HEK293 (cell line): ENCODE measurements around the gene B4GALT5.

Source experiments
- CTCF ChIA-PET: fragments of 350-600 bp; formaldehyde crosslinking; extraction: SDS; loops from one replicate; lab custom pipeline; 2021; ENCODE audit warnings: antibody characterized with exemption; lab: Yijun Ruan, JAX
- POLR2A ChIA-PET: fragments of 300-600 bp; formaldehyde crosslinking; extraction: SDS; loops from one replicate; lab custom pipeline; 2020; ENCODE audit warnings: antibody characterized with exemption, inconsistent platforms; lab: Yijun Ruan, JAX
- H3K27ac ChIP-seq: fragments of 200-500 bp; sonication (Bioruptor generic); 2 replicates; pipeline ENCODE4 v1.5.1; 2014; ENCODE audit warnings: low read depth, low read length, control low read depth, inconsistent platforms; ENCODE audit errors: extremely low read depth
- H3K36me3 ChIP-seq, 2 experiments: fragments of 200-500 bp in 1 of 2; sonication (Bioruptor generic) in 1 of 2; 1 replicate in 1 of 2; 2 replicates in 1 of 2; pipeline ENCODE4 v1.5.1; 2014 to 2017; ENCODE audit warnings: inconsistent platforms in 2 of 2, low read length in 2 of 2; ENCODE audit not compliant: control insufficient read depth in 2 of 2, insufficient read depth in 1 of 2
- H3K4me1 ChIP-seq: fragments of 200-500 bp; sonication (Bioruptor generic); 2 replicates; pipeline ENCODE4 v1.5.1; 2014; ENCODE audit warnings: mild to moderate bottlenecking, low read length, inconsistent platforms; ENCODE audit not compliant: control insufficient read depth, insufficient read depth
- H3K4me3 ChIP-seq: 2 replicates; pipeline ENCODE4 v1.5.1; 2011; ENCODE audit warnings: low read depth, mild to moderate bottlenecking, control low read depth, low read length, moderate library complexity
- H3K9me3 ChIP-seq: fragments of 200-500 bp; sonication (Bioruptor generic); 2 replicates; pipeline ENCODE4 v1.5.1; 2014; ENCODE audit warnings: low read depth, low read length, inconsistent platforms; ENCODE audit not compliant: control insufficient read depth, insufficient read depth
- BCL11B ChIP-seq: fragments of 450-650 bp; formaldehyde crosslinking; IDR thresholded peaks from 2 replicates; pipeline ENCODE4 v1.5.1; 2016; ENCODE audit warnings: low read depth, missing biosample characterization, missing genetic modification characterization
- GLIS2 ChIP-seq: fragments of 450-650 bp; formaldehyde crosslinking; IDR thresholded peaks from 2 replicates; pipeline ENCODE4 v1.5.1; 2016; ENCODE audit warnings: missing biosample characterization, missing genetic modification characterization
- KLF16 ChIP-seq: fragments of 450-650 bp; formaldehyde crosslinking; IDR thresholded peaks from 2 replicates; pipeline ENCODE4 v1.5.1; 2017; ENCODE audit warnings: missing biosample characterization, missing genetic modification characterization
- PRDM1 ChIP-seq: fragments of 450-650 bp; formaldehyde crosslinking; IDR thresholded peaks from 2 replicates; pipeline ENCODE4; 2016; ENCODE audit warnings: missing biosample characterization, missing genetic modification characterization
- SETDB1 ChIP-seq: IDR thresholded peaks from one replicate; pipeline ENCODE4 v1.6.1; 2017; ENCODE audit warnings: mild to moderate bottlenecking, low read length, moderate library complexity, mixed read lengths; ENCODE audit not compliant: insufficient read length
- YY2 ChIP-seq: fragments of 450-650 bp; formaldehyde crosslinking; IDR thresholded peaks from 2 replicates; pipeline ENCODE4 v1.5.1; 2016; ENCODE audit warnings: missing biosample characterization, missing genetic modification characterization
- ZFP37 ChIP-seq: fragments of 450-650 bp; formaldehyde crosslinking; IDR thresholded peaks from 2 replicates; pipeline ENCODE4 v1.5.1; 2016; ENCODE audit warnings: missing biosample characterization, missing genetic modification characterization
- ZNF10 ChIP-seq: fragments of 450-650 bp; formaldehyde crosslinking; IDR thresholded peaks from 2 replicates; pipeline ENCODE4 v1.5.1; 2017; ENCODE audit warnings: missing biosample characterization, missing genetic modification characterization
- ZNF133 ChIP-seq: fragments of 450-650 bp; formaldehyde crosslinking; IDR thresholded peaks from 2 replicates; pipeline ENCODE4 v1.5.1; 2016; ENCODE audit warnings: missing biosample characterization, missing genetic modification characterization
- ZNF184 ChIP-seq: fragments of 450-650 bp; IDR thresholded peaks from 2 replicates; pipeline ENCODE4 v1.5.1; 2018; ENCODE audit warnings: missing biosample characterization, mild to moderate bottlenecking, missing genetic modification characterization
- ZNF202 ChIP-seq: fragments of 450-650 bp; formaldehyde crosslinking; IDR thresholded peaks from 2 replicates; pipeline ENCODE4 v1.5.1; 2016; ENCODE audit warnings: missing biosample characterization, missing genetic modification characterization, borderline replicate concordance
- ZNF211 ChIP-seq: fragments of 450-650 bp; formaldehyde crosslinking; IDR thresholded peaks from 2 replicates; pipeline ENCODE4 v1.5.1; 2016; ENCODE audit warnings: low read depth, missing biosample characterization, missing genetic modification characterization
- ZNF501 ChIP-seq: fragments of 450-650 bp; formaldehyde crosslinking; IDR thresholded peaks from 2 replicates; pipeline ENCODE4 v1.5.1; 2016; ENCODE audit warnings: missing biosample characterization, missing genetic modification characterization
- ZNF571 ChIP-seq: fragments of 450-650 bp; formaldehyde crosslinking; IDR thresholded peaks from 2 replicates; pipeline ENCODE4 v1.5.0; 2017; ENCODE audit warnings: missing biosample characterization, missing genetic modification characterization
- ZNF585B ChIP-seq: fragments of 450-650 bp; formaldehyde crosslinking; IDR thresholded peaks from 2 replicates; pipeline ENCODE4 v1.5.1; 2016; ENCODE audit warnings: missing biosample characterization, missing genetic modification characterization
- ZNF623 ChIP-seq: fragments of 450-650 bp; formaldehyde crosslinking; IDR thresholded peaks from 2 replicates; pipeline ENCODE4 v1.5.1; 2016; ENCODE audit warnings: missing biosample characterization, missing genetic modification characterization
- ZNF658 ChIP-seq: fragments of 450-650 bp; formaldehyde crosslinking; IDR thresholded peaks from 2 replicates; pipeline ENCODE4; 2016; ENCODE audit warnings: missing biosample characterization, missing genetic modification characterization
- ZNF664 ChIP-seq: fragments of 450-650 bp; formaldehyde crosslinking; IDR thresholded peaks from 2 replicates; pipeline ENCODE4 v1.5.1; 2016; ENCODE audit warnings: missing biosample characterization, missing genetic modification characterization
- ZNF701 ChIP-seq: fragments of 450-650 bp; formaldehyde crosslinking; IDR thresholded peaks from 2 replicates; pipeline ENCODE4 v1.5.1; 2016; ENCODE audit warnings: missing biosample characterization, missing genetic modification characterization
- ZNF707 ChIP-seq: fragments of 450-650 bp; formaldehyde crosslinking; IDR thresholded peaks from 2 replicates; pipeline ENCODE4 v1.5.1; 2016; ENCODE audit warnings: missing biosample characterization, missing genetic modification characterization
- ZNF747 ChIP-seq: fragments of 450-650 bp; formaldehyde crosslinking; IDR thresholded peaks from 2 replicates; pipeline ENCODE4 v1.5.1; 2016; ENCODE audit warnings: missing biosample characterization, missing genetic modification characterization
- ZNF830 ChIP-seq: fragments of 450-650 bp; IDR thresholded peaks from 2 replicates; pipeline ENCODE4 v1.5.0; 2018; ENCODE audit warnings: missing biosample characterization, missing genetic modification characterization, low read depth, mild to moderate bottlenecking, moderate library complexity
- TF ChIP-seq, protein P1 (sequence below): fragments of 450-650 bp; formaldehyde crosslinking; IDR thresholded peaks from 2 replicates; pipeline ENCODE4 v1.5.1; 2016; ENCODE audit warnings: missing biosample characterization, missing genetic modification characterization, borderline replicate concordance
- TF ChIP-seq, protein P2 (sequence below): fragments of 450-650 bp; formaldehyde crosslinking; IDR thresholded peaks from 2 replicates; pipeline ENCODE4 v1.5.1; 2017; ENCODE audit warnings: missing biosample characterization, mild to moderate bottlenecking, missing genetic modification characterization, moderate library complexity
- TF ChIP-seq, protein P3 (sequence below): fragments of 450-650 bp; formaldehyde crosslinking; IDR thresholded peaks from 2 replicates; pipeline ENCODE4 v1.5.1; 2017; ENCODE audit warnings: missing biosample characterization, missing genetic modification characterization
- TF ChIP-seq, protein P4 (sequence below): fragments of 450-650 bp; formaldehyde crosslinking; IDR thresholded peaks from 2 replicates; pipeline ENCODE4 v1.5.1; 2016; ENCODE audit warnings: missing biosample characterization, missing genetic modification characterization
- TF ChIP-seq, protein P5 (sequence below): fragments of 450-650 bp; formaldehyde crosslinking; IDR thresholded peaks from 2 replicates; pipeline ENCODE4 v1.5.1; 2016; ENCODE audit warnings: missing biosample characterization, missing genetic modification characterization

Gene B4GALT5, protein sequence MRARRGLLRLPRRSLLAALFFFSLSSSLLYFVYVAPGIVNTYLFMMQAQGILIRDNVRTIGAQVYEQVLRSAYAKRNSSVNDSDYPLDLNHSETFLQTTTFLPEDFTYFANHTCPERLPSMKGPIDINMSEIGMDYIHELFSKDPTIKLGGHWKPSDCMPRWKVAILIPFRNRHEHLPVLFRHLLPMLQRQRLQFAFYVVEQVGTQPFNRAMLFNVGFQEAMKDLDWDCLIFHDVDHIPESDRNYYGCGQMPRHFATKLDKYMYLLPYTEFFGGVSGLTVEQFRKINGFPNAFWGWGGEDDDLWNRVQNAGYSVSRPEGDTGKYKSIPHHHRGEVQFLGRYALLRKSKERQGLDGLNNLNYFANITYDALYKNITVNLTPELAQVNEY

DNA sequence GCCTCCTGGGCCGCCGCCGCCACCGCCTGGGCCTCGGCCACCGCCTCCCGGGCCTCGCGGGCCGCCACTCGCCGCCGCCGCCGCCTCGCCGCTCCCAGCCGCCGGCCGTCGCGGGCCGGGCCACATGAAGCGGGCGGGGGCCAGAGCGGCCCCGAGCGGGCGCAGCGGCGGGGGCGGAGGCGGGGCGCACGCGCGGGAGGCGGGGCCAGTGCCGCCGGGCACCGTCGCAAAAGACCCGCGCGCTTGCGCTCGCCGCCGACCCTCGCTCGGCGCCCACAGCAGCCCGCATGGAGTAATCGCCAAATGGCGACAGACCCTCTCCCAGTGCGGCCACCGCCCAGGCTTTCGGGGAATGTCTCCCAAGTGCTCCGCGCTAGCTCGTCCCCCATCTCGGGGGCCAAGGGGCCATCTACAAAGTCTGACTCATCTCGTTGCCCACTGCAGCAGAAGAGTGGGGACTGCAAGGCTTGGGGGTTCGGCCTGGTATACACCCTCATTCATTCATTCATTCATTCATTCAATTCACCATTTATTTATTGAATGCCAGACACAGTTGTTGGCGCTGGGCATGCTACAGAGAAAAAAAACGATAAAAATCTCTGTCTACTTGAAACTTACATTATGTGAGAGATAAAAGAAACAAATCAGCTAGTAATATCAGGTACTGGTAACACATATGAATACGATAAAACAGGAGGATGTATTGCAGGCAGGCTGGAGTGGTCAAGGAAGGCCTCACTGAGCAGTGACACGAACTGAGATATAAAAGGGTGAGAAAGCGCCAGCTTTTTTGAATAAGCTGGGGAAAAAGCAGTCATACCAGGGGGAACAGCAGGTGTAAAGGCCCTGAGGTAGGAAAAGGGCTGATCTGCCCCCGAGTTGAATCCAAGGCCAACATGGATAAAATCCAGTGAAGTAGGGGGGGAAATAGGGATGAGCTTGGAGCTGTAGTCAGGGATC lies at the start of gene B4GALT5:
Gene B4GALT5, minus strand, starts transcription at position 126 of the 960 bp plus-strand sequence. CDS start 188 bp downstream, outside the sequence.
- ChIA-PET POLR2A (interaction anchor here (0.6 to 1.3 kb wide), 4 partner anchors 21 to 131 kb away, joined by 3 to 4 read pairs (median 3); partner anchors contain the start of gene SLC9A8), CTCF (interaction anchor here (0.7 to 1.9 kb wide), 4 partner anchors 10 to 132 kb away, joined by 3 to 5 read pairs (median 4); no protein-coding TSS in a partner anchor)
- H3K27ac ChIP-seq, result peak within 1 kb of the TSS; percentile 90
- peak within 1 kb of the TSS; percentile 82 for H3K4me3 ChIP-seq
- 0 out of 2 replicates have a peak, but pooled peaks cover 5% of the 10 kb centered on the region for H3K4me1 ChIP-seq
- no peaks in the 10 kb centered on the region for H3K9me3 ChIP-seq
- no peaks in the 10 kb centered on the region for H3K36me3 ChIP-seq
- no peak for TF ChIP-seq SETDB1
- TF ChIP-seq ZNF501 (tag by site-specific recombination), result no peak
- TF ChIP-seq ZFP37 (tag by site-specific recombination), result no peak
- no peak for TF ChIP-seq ZNF10 (tag by site-specific recombination)
- no peak for TF ChIP-seq ZNF571
- no peak for TF ChIP-seq YY2 (tag by site-specific recombination)
- TF ChIP-seq ZNF707 (tag by site-specific recombination), result no peak
- TF ChIP-seq, protein P1, sequence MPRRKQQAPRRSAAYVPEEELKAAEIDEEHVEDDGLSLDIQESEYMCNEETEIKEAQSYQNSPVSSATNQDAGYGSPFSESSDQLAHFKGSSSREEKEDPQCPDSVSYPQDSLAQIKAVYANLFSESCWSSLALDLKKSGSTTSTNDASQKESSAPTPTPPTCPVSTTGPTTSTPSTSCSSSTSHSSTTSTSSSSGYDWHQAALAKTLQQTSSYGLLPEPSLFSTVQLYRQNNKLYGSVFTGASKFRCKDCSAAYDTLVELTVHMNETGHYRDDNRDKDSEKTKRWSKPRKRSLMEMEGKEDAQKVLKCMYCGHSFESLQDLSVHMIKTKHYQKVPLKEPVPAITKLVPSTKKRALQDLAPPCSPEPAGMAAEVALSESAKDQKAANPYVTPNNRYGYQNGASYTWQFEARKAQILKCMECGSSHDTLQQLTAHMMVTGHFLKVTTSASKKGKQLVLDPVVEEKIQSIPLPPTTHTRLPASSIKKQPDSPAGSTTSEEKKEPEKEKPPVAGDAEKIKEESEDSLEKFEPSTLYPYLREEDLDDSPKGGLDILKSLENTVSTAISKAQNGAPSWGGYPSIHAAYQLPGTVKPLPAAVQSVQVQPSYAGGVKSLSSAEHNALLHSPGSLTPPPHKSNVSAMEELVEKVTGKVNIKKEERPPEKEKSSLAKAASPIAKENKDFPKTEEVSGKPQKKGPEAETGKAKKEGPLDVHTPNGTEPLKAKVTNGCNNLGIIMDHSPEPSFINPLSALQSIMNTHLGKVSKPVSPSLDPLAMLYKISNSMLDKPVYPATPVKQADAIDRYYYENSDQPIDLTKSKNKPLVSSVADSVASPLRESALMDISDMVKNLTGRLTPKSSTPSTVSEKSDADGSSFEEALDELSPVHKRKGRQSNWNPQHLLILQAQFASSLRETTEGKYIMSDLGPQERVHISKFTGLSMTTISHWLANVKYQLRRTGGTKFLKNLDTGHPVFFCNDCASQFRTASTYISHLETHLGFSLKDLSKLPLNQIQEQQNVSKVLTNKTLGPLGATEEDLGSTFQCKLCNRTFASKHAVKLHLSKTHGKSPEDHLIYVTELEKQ (tag by site-specific recombination), result no peak
- no peak for TF ChIP-seq ZNF585B
- TF ChIP-seq BCL11B (tag by site-specific recombination), result no peak
- TF ChIP-seq ZNF701 (tag by site-specific recombination), result no peak
- peak; percentile 83 for TF ChIP-seq KLF16
- TF ChIP-seq ZNF623 (tag by site-specific recombination), result peak; percentile 95
- TF ChIP-seq, protein P2, sequence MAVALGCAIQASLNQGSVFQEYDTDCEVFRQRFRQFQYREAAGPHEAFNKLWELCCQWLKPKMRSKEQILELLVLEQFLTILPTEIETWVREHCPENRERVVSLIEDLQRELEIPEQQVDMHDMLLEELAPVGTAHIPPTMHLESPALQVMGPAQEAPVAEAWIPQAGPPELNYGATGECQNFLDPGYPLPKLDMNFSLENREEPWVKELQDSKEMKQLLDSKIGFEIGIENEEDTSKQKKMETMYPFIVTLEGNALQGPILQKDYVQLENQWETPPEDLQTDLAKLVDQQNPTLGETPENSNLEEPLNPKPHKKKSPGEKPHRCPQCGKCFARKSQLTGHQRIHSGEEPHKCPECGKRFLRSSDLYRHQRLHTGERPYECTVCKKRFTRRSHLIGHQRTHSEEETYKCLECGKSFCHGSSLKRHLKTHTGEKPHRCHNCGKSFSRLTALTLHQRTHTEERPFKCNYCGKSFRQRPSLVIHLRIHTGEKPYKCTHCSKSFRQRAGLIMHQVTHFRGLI, result no peak
- no peak for TF ChIP-seq PRDM1 (tag by site-specific recombination)
- no peak for TF ChIP-seq ZNF747
- no peak for TF ChIP-seq ZNF133 (tag by site-specific recombination)
- TF ChIP-seq, protein P3, sequence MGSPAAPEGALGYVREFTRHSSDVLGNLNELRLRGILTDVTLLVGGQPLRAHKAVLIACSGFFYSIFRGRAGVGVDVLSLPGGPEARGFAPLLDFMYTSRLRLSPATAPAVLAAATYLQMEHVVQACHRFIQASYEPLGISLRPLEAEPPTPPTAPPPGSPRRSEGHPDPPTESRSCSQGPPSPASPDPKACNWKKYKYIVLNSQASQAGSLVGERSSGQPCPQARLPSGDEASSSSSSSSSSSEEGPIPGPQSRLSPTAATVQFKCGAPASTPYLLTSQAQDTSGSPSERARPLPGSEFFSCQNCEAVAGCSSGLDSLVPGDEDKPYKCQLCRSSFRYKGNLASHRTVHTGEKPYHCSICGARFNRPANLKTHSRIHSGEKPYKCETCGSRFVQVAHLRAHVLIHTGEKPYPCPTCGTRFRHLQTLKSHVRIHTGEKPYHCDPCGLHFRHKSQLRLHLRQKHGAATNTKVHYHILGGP (tag by site-specific recombination), result peak; percentile 47; the same call in 1 of the 2 replicates
- TF ChIP-seq ZNF184, result no peak
- TF ChIP-seq, protein P4, sequence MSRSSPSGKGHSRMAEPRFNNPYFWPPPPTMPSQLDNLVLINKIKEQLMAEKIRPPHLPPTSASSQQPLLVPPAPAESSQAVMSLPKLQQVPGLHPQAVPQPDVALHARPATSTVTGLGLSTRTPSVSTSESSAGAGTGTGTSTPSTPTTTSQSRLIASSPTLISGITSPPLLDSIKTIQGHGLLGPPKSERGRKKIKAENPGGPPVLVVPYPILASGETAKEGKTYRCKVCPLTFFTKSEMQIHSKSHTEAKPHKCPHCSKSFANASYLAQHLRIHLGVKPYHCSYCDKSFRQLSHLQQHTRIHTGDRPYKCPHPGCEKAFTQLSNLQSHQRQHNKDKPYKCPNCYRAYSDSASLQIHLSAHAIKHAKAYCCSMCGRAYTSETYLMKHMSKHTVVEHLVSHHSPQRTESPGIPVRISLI (tag by site-specific recombination), result no peak
- TF ChIP-seq ZNF202 (tag by site-specific recombination), result no peak
- TF ChIP-seq ZNF830 (tag by site-specific recombination), result no peak
- TF ChIP-seq ZNF664 (tag by site-specific recombination), result no peak
- no peak for TF ChIP-seq ZNF658 (tag by site-specific recombination)
- TF ChIP-seq ZNF211 (tag by site-specific recombination), result no peak
- peak; percentile 42 for TF ChIP-seq GLIS2 (tag by site-specific recombination)
- TF ChIP-seq, protein P5, sequence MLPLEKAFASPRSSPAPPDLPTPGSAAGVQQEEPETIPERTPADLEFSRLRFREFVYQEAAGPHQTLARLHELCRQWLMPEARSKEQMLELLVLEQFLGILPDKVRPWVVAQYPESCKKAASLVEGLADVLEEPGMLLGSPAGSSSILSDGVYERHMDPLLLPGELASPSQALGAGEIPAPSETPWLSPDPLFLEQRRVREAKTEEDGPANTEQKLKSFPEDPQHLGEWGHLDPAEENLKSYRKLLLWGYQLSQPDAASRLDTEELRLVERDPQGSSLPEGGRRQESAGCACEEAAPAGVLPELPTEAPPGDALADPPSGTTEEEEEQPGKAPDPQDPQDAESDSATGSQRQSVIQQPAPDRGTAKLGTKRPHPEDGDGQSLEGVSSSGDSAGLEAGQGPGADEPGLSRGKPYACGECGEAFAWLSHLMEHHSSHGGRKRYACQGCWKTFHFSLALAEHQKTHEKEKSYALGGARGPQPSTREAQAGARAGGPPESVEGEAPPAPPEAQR (tag by site-specific recombination), result no peak
